Endothelial cell of umbilical vein (primary cell): ENCODE measurements around the gene DEPDC1. TPM values are rescaled to one million over a fixed set of nuclear protein-coding genes. Genes with fewer than 3 reads are reported as not detected.

ENCODE experiments used
- BruUV-seq: library from RNA; stranded (reverse); fragments of 400-500 nt; replicated peaks from 2 replicates; lab custom pipeline; 2021; lab: Mats Ljungman, UMichigan
- CTCF ChIA-PET: fragments of 300-600, 350-600 bp; sonication (Branson Sonifier 250); formaldehyde crosslinking; loops from one replicate; lab custom pipeline; 2021; ENCODE audit warnings: antibody characterized with exemption, inconsistent platforms; lab: Charles Lee
- POLR2A ChIA-PET: fragments of 300-600, 350-600 bp; sonication (Branson Sonifier 250); formaldehyde crosslinking; loops from one replicate; lab custom pipeline; 2021; ENCODE audit warnings: antibody characterized with exemption, inconsistent platforms; lab: Charles Lee
- DNase-seq: peaks from one replicate; pipeline ENCODE4 v3.0.0-alpha.2; 2011; ENCODE audit warnings: low read depth, low spot score
- FAIRE-seq: peaks from 2 replicates; lab custom pipeline; 2011; peaks lifted over from hg19 to GRCh38; lab: Jason Lieb, UNC
- H2AFZ ChIP-seq: 2 replicates; pipeline ENCODE4 v1.6.0; 2012; ENCODE audit warnings: low read depth, low read length, control low read depth, inconsistent platforms
- H3K27ac ChIP-seq: 2 replicates; pipeline ENCODE4 v1.5.1; 2011; ENCODE audit warnings: low read depth, mild to moderate bottlenecking, control low read depth, low read length, moderate library complexity; ENCODE audit not compliant: insufficient read depth
- H3K27me3 ChIP-seq, 2 experiments: 2 replicates each; pipeline versions ENCODE4 v1.6.0 to v1.6.1; 2011; ENCODE audit warnings: low read length in 2 of 2, mixed read lengths in 1 of 2; ENCODE audit not compliant: control insufficient read depth in 2 of 2, insufficient read depth in 2 of 2
- H3K36me3 ChIP-seq, 2 experiments: 2 replicates in 1 of 2; 3 replicates in 1 of 2; pipeline ENCODE4 v1.5.1; 2011; ENCODE audit warnings: low read length in 2 of 2, mild to moderate bottlenecking in 1 of 2, moderate library complexity in 1 of 2; ENCODE audit not compliant: control insufficient read depth in 2 of 2, insufficient read depth in 2 of 2; ENCODE audit errors: extremely low read depth in 1 of 2
- H3K4me1 ChIP-seq: 3 replicates; pipeline ENCODE4 v1.5.1; 2011; ENCODE audit warnings: mild to moderate bottlenecking, low read length; ENCODE audit not compliant: control insufficient read depth, insufficient read depth; ENCODE audit errors: extremely low read depth
- H3K4me2 ChIP-seq: 2 replicates; pipeline ENCODE4 v1.6.1; 2011; ENCODE audit warnings: low read length, control low read depth, mixed read lengths; ENCODE audit not compliant: insufficient read depth
- H3K4me3 ChIP-seq, 3 experiments: fragments of 200-600 bp in 1 of 3; sonication (generic), shearing (Covaris generic) in 1 of 3; replicated peaks in 1 of 3; 2 replicates each; pipeline ENCODE4 v1.5.1; 2011 to 2016; ENCODE audit warnings: control low read depth in 3 of 3, low read length in 3 of 3, mild to moderate bottlenecking in 2 of 3, inconsistent platforms in 1 of 3, low read depth in 1 of 3, moderate library complexity in 1 of 3; ENCODE audit not compliant: insufficient read depth in 1 of 3
- H3K79me2 ChIP-seq: 2 replicates; pipeline ENCODE4 v1.6.0; 2012; ENCODE audit warnings: low read length, inconsistent platforms; ENCODE audit not compliant: control insufficient read depth, insufficient read depth
- H3K9ac ChIP-seq: replicated peaks from 2 replicates; pipeline ENCODE3; 2011; ENCODE audit warnings: low read length, control low read depth; ENCODE audit not compliant: insufficient read depth; ENCODE audit errors: extremely low read depth
- H3K9me1 ChIP-seq: replicated peaks from 3 replicates; pipeline ENCODE4 v1.6.0; 2011; ENCODE audit warnings: mild to moderate bottlenecking, low read length; ENCODE audit not compliant: control insufficient read depth, insufficient read depth; ENCODE audit errors: extremely low read depth
- H3K9me3 ChIP-seq: replicated peaks from 2 replicates; pipeline ENCODE4 v1.5.1; 2012; ENCODE audit warnings: low read length, inconsistent platforms; ENCODE audit not compliant: control insufficient read depth, insufficient read depth
- H4K20me1 ChIP-seq: replicated peaks from 2 replicates; pipeline ENCODE3; 2011; ENCODE audit warnings: mild to moderate bottlenecking, low read length; ENCODE audit not compliant: control insufficient read depth, insufficient read depth; ENCODE audit errors: extremely low read depth
- EZH2 ChIP-seq: IDR thresholded peaks from 2 replicates; pipeline ENCODE4 v1.6.1; 2012; ENCODE audit warnings: borderline replicate concordance, low read depth, mild to moderate bottlenecking, moderate library complexity, low read length, inconsistent platforms; ENCODE audit not compliant: severe bottlenecking
- FOS ChIP-seq: IDR thresholded peaks from 2 replicates; pipeline ENCODE4 v1.6.1; 2011; ENCODE audit warnings: mild to moderate bottlenecking, low read length, moderate library complexity, borderline replicate concordance; ENCODE audit not compliant: insufficient read depth
- GATA2 ChIP-seq: IDR thresholded peaks from 2 replicates; pipeline ENCODE4 v1.7.0; 2011; ENCODE audit warnings: low read depth, mild to moderate bottlenecking, moderate library complexity, mixed read lengths, low read length; ENCODE audit not compliant: insufficient read length, insufficient read depth
- JUN ChIP-seq: IDR thresholded peaks from 2 replicates; pipeline ENCODE4 v1.6.1; 2011; ENCODE audit warnings: borderline replicate concordance, low read depth; ENCODE audit not compliant: insufficient read length, insufficient read depth
- MYC ChIP-seq: IDR thresholded peaks from one replicate; pipeline ENCODE4 v1.6.1; 2011; ENCODE audit warnings: mild to moderate bottlenecking, low read depth, low read length
- POLR2AphosphoS5 ChIP-seq: IDR thresholded peaks from 2 replicates; pipeline ENCODE4 v1.6.1; 2012; ENCODE audit warnings: low read depth, mild to moderate bottlenecking, control low read depth, low read length, moderate library complexity; ENCODE audit not compliant: insufficient read depth
- dilution Hi-C: fragments of 300-500 bp; cut with MboI; formaldehyde crosslinking; loops from one replicate; pipeline ENCODE4 v1.15.0; 2019; ENCODE audit warnings: low sequenced_read_pairs; ENCODE audit not compliant: extremely low pct_ligation_motif_present
- intact Hi-C: fragments of 100-400 bp; cut with micrococcal nuclease; formaldehyde crosslinking; loops from one replicate; pipeline ENCODE4 v1.10.0; 2022
- polyA plus RNA-seq, 4 experiments: library from polyadenylated mRNA; depleted of rRNA in 3 of 4; stranded (reverse) in 3 of 4; unstranded in 1 of 4; fragments of >200 nt; gene quantifications; 2 replicates each; pipeline versions ENCODE4 v1.2.1 to v1.2.3, GENCODE V29; 2011 to 2012; ENCODE audit warnings: missing spikeins in 1 of 4
- total RNA-seq: library from RNA; stranded (reverse); gene quantifications from 2 replicates; pipeline ENCODE4 v1.2.3, GENCODE V29; 2021
- TF ChIP-seq, protein P1 (sequence below), 2 donors: IDR thresholded peaks; 1 replicate in 1 of 2; 2 replicates in 1 of 2; pipeline ENCODE4 v1.5.1; 2011; ENCODE audit warnings: low read length in 2 of 2, mild to moderate bottlenecking in 2 of 2, moderate library complexity in 2 of 2, control low read depth in 1 of 2, inconsistent platforms in 1 of 2, low read depth in 1 of 2; ENCODE audit not compliant: insufficient read depth in 1 of 2; ENCODE audit errors: extremely low read depth in 1 of 2

The DEPDC1 gene
- total and polyA plus RNA-seq, 2 donors (not counting 3 experiments of a cell fraction or from before 2014, with no cell fraction given): 5.5 to 30.4 TPM

DNA sequence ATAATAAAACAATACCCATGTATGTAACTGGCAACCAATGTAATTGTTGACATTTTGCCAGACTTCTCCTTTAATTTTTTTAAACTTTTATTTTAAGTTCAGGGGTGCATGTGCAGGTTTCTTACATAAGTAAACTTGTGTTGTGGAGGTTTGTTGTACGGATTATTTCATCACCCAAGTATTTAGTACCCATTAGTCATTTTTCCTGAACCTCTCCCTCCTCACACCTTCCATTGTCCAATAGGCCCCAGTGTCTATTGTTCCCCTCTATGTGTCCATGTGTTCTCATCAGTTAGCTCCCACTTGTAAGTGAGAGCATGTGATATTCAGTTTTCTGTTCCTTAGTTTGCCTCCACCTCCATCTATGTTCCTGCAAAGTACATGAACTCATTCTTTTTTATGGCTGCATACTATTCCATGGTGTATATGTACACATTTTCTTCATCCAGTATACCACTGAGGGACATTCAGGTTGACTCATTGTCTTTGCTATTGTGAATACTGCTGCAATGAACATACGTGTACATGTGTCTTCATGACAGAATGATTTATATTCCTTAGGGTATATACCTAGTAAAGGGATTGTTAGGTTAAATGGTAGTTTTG, 6.7 kb downstream of the DEPDC1 start:
- no peaks in the 10 kb centered on the region for H4K20me1 ChIP-seq
- dilution Hi-C loops (no loop called here), intact Hi-C loops (loop anchor here (10.0 kb wide), 3 partner anchors 595 to 1865 kb away; partner anchors contain the start of genes ANKRD13C and LRRC7)
- no peak overlapping the region for H3K4me2 ChIP-seq
- ChIA-PET POLR2A (no interaction called here), CTCF (no interaction called here)
- no peak overlapping the region for H3K4me3 ChIP-seq
- FAIRE-seq: no peak
- H3K9ac ChIP-seq: no peak overlapping the region
- H3K4me1 ChIP-seq: peaks cover 7% of the 10 kb centered on the region
- TF ChIP-seq FOS (no peak), POLR2AphosphoS5 (no peak), GATA2 (no peak), JUN (no peak), EZH2 (no peak), MYC (no peak)
- TF ChIP-seq, protein P1, sequence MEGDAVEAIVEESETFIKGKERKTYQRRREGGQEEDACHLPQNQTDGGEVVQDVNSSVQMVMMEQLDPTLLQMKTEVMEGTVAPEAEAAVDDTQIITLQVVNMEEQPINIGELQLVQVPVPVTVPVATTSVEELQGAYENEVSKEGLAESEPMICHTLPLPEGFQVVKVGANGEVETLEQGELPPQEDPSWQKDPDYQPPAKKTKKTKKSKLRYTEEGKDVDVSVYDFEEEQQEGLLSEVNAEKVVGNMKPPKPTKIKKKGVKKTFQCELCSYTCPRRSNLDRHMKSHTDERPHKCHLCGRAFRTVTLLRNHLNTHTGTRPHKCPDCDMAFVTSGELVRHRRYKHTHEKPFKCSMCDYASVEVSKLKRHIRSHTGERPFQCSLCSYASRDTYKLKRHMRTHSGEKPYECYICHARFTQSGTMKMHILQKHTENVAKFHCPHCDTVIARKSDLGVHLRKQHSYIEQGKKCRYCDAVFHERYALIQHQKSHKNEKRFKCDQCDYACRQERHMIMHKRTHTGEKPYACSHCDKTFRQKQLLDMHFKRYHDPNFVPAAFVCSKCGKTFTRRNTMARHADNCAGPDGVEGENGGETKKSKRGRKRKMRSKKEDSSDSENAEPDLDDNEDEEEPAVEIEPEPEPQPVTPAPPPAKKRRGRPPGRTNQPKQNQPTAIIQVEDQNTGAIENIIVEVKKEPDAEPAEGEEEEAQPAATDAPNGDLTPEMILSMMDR (IDR thresholded peaks at IDR 0.05; ENCODE audit: extremely low read depth in 1 of 2, insufficient read depth in 1 of 2, low read depth in 1 of 2, low read length in 2 of 2): no peak
- H3K9me1 ChIP-seq: no peaks in the 10 kb centered on the region
- H3K36me3 ChIP-seq: peaks cover 0 to 10% of the 10 kb centered on the region in 2 experiments
- no peaks in the 10 kb centered on the region for H3K9me3 ChIP-seq
- BruUV-seq: no TSS peak
- no peak overlapping the region for H3K27ac ChIP-seq
- H3K27me3 ChIP-seq: no peaks in the 10 kb centered on the region
- no peak for DNase-seq
- no peak overlapping the region for H2AFZ ChIP-seq
- H3K79me2 ChIP-seq: peaks cover 33% of the 10 kb centered on the region
